Measurements from ENCODE around the gene KLF3. TPM values are rescaled to one million over a fixed set of nuclear protein-coding genes. Genes with fewer than 3 reads are reported as not detected.

Gene KLF3
- total RNA-seq, 1 experiment from 2014 or later: 16.8 TPM

- Mint-ChIP-seq H3K36me3 (no peaks in the 10 kb centered on the region), H3K4me1 (peaks cover 7% of the 10 kb centered on the region), H3K27ac (no peak overlapping the region), H3K27me3 (ENCODE audit: low read depth) (no peaks in the 10 kb centered on the region), H3K4me3 (no peak overlapping the region), H3K9me3 (no peaks in the 10 kb centered on the region)
- no peak for ATAC-seq
- no peak for DNase-seq (ENCODE audit: low spot score)
- CTCF ChIA-PET: interaction anchor here (0.6 kb wide), 1 partner anchor 1683 kb away, joined by 6 read pairs; no protein-coding TSS in a partner anchor
- POLR2A ChIA-PET: no interaction called here
- TF ChIP-seq ZNF425 (CRISPR knock-in tag; conservative IDR thresholded peaks at IDR 0.05) (no peak), CDX4 (CRISPR knock-in tag; IDR thresholded peaks at IDR 0.05; ENCODE audit: borderline replicate concordance) (no peak), JUN (CRISPR knock-in tag; IDR thresholded peaks at IDR 0.05) (no peak), ZBTB43 (CRISPR knock-in tag; IDR thresholded peaks at IDR 0.05) (no peak), USF1 (CRISPR knock-in tag; IDR thresholded peaks at IDR 0.05) (no peak), ZNF121 (CRISPR knock-in tag; IDR thresholded peaks at IDR 0.05) (no peak), IRF2 (CRISPR knock-in tag; IDR thresholded peaks at IDR 0.05; ENCODE audit: borderline replicate concordance, low read depth) (no peak), GRHL2 (CRISPR knock-in tag; IDR thresholded peaks at IDR 0.05; ENCODE audit: insufficient replicate concordance, severe bottlenecking) (no peak), OVOL2 (CRISPR knock-in tag; IDR thresholded peaks at IDR 0.05; ENCODE audit: borderline replicate concordance) (no peak), E2F4 (CRISPR knock-in tag; IDR thresholded peaks at IDR 0.05; ENCODE audit: borderline replicate concordance, low read depth) (no peak), SOX15 (CRISPR knock-in tag; IDR thresholded peaks at IDR 0.05) (no peak), TCF7 (CRISPR knock-in tag; IDR thresholded peaks at IDR 0.05; ENCODE audit: low read depth) (no peak), SP1 (CRISPR knock-in tag; conservative IDR thresholded peaks at IDR 0.05) (no peak), E2F5 (CRISPR knock-in tag; IDR thresholded peaks at IDR 0.05) (no peak), FOXJ3 (CRISPR knock-in tag; IDR thresholded peaks at IDR 0.05; ENCODE audit: borderline replicate concordance) (no peak), SMAD3 (CRISPR knock-in tag; IDR thresholded peaks at IDR 0.05; ENCODE audit: borderline replicate concordance) (no peak), ELF4 (CRISPR knock-in tag; IDR thresholded peaks at IDR 0.05; ENCODE audit: low read depth) (no peak), CTCF (IDR thresholded peaks at IDR 0.05) (no peak)
Observed at GRCh38 chr4:38654273-38654672, 9.7 kb upstream of the KLF3 start.

Data from WTC11 (cell line).